Testis (tissue), 3 donors: ENCODE measurements around the gene RSPH9. TPM values are rescaled to one million over a fixed set of nuclear protein-coding genes. Genes with fewer than 3 reads are reported as not detected.

Experiments used
- DNase-seq: peaks from one replicate; pipeline ENCODE4 v3.0.0-alpha.2; 2019
- H3K27ac ChIP-seq, 2 donors: fragments of 200-600 bp; sonication (generic); one replicate each; pipeline ENCODE4 v1.5.1; 2019
- H3K27me3 ChIP-seq: fragments of 200-600 bp; sonication (generic); one replicate; pipeline ENCODE4 v1.5.1; 2019
- H3K36me3 ChIP-seq: fragments of 200-600 bp; sonication (generic); one replicate; pipeline ENCODE4 v1.5.1; 2017; ENCODE audit warnings: low read depth; ENCODE audit errors: missing control alignments
- H3K4me1 ChIP-seq: fragments of 200-600 bp; sonication (generic); one replicate; pipeline ENCODE4 v1.5.1; 2019
- H3K4me3 ChIP-seq, 2 donors: fragments of 200-600 bp; sonication (generic); one replicate each; pipeline ENCODE4 v1.5.1; 2017 to 2019
- H3K9me3 ChIP-seq: fragments of 200-600 bp; sonication (generic); one replicate; pipeline ENCODE4 v1.5.1; 2017
- CTCF ChIP-seq, 3 experiments: fragments of 450-650 bp in 2 of 3; fragments of 200-600 bp in 1 of 3; sonication (generic) in 1 of 3; IDR thresholded peaks; one replicate each; pipeline ENCODE4 v1.5.1; 2016 to 2019; ENCODE audit warnings: antibody characterized with exemption in 3 of 3, mild to moderate bottlenecking in 2 of 3, moderate library complexity in 1 of 3
- POLR2A ChIP-seq: fragments of 450-650 bp; IDR thresholded peaks from one replicate; pipeline ENCODE4 v1.6.1; 2017; ENCODE audit warnings: antibody characterized with exemption, mild to moderate bottlenecking, moderate library complexity
- WGBS, 2 donors: methylation state at CpG; one replicate each; pipeline ENCODE4 v1.1.5; 2018; 5-methylcytosine and 5-hydroxymethylcytosine counted together
- intact Hi-C: fragments of 100-400 bp; cut with DNase I; formaldehyde crosslinking; loops from one replicate; pipeline ENCODE4 v1.15.1; 2023; ENCODE audit warnings: low total_unique reads
- polyA plus RNA-seq: library from polyadenylated mRNA; stranded (reverse); fragments of 350-450 nt; fragmentation: Illumina TruSeq; extraction: RNeasy Lipid Tissue Mini Kit (QIAGEN cat#74804); gene quantifications from one replicate; pipeline ENCODE4 v1.2.3, GENCODE V29; 2014; ENCODE audit warnings: low read depth, low replicate concordance; ENCODE audit not compliant: insufficient read depth
- total RNA-seq, 2 donors: library from RNA; depleted of rRNA; stranded (reverse); fragments of >200 nt; gene quantifications; one replicate each; pipeline ENCODE4 v1.2.3, GENCODE V29; 2016

The RSPH9 gene
- total and polyA plus RNA-seq, 3 donors from 2014 or later, result 6.1 to 22.8 (median 8.3) TPM

- whole genome bisulfite sequencing, 2 donors, result 84% methylated on average over 7 to 13 of the region's 13 CpGs
- Histone ChIP-seq H3K9me3 (no peaks in the 10 kb centered on the region), H3K27me3 (no peaks in the 10 kb centered on the region), H3K4me1 (no peaks in the 10 kb centered on the region), H3K27ac (no peak overlapping the region), H3K4me3 (no peak overlapping the region), H3K36me3 (no peaks in the 10 kb centered on the region)
- intact Hi-C loops, result no loop called here
- DNase-seq, result no peak
- TF ChIP-seq POLR2A (no peak), CTCF (IDR thresholded peaks at IDR 0.05) (no peak)
These were observed 73.7 kb downstream of the RSPH9 start for GRCh38 chr6:43718387-43719105.

GRCh38 chr6:43719511-43719910 lies 74.7 kb downstream of the RSPH9 start:
- 87 to 88% methylated on average over 6 to 7 of the region's 7 CpGs for WGBS, 2 donors
- no peaks in the 10 kb centered on the region for H3K9me3 ChIP-seq
- H3K36me3 ChIP-seq, result no peaks in the 10 kb centered on the region
- DNase-seq, result no peak
- no peaks in the 10 kb centered on the region for H3K27me3 ChIP-seq
- intact Hi-C loops, result no loop called here
- TF ChIP-seq POLR2A, result no peak
- no peak for TF ChIP-seq CTCF (IDR thresholded peaks at IDR 0.05)
- no peaks in the 10 kb centered on the region for H3K4me1 ChIP-seq
- no peak overlapping the region for H3K27ac ChIP-seq
- H3K4me3 ChIP-seq, result no peak overlapping the region

GRCh38 chr6:43720999-43721398 lies 76.2 kb downstream of the RSPH9 start:
- no peaks in the 10 kb centered on the region for H3K36me3 ChIP-seq
- TF ChIP-seq POLR2A, result no peak
- TF ChIP-seq CTCF (IDR thresholded peaks at IDR 0.05), result no peak
- H3K4me1 ChIP-seq, result no peaks in the 10 kb centered on the region
- no peak for DNase-seq
- no peaks in the 10 kb centered on the region for H3K27me3 ChIP-seq
- no peak overlapping the region for H3K4me3 ChIP-seq
- intact Hi-C loops, result no loop called here
- no peaks in the 10 kb centered on the region for H3K9me3 ChIP-seq
- WGBS, 2 donors, result 85 to 88% methylated on average over 4 of the region's 4 CpGs
- no peak overlapping the region for H3K27ac ChIP-seq

Other genes with a start within 250 kb of the RSPH9 start
- gene ABCC10, start 217.5 kb upstream of the RSPH9 start, total RNA-seq, result 10 to 100 TPM; 29.2 to 34.0 TPM
- gene ABCC10, start 217.5 kb upstream of the RSPH9 start, polyA plus RNA-seq, result 21.0 TPM
- gene DLK2, start 189.5 kb upstream of the RSPH9 start, total RNA-seq, result 1 to 10 TPM; 1.7 to 1.9 TPM
- gene DLK2, start 189.5 kb upstream of the RSPH9 start, polyA plus RNA-seq, result 1.3 TPM
- 10 to 100 TPM; 55.9 to 59.1 TPM for gene TJAP1, start 167.5 kb upstream of the RSPH9 start, total RNA-seq
- 35.4 TPM for gene TJAP1, start 167.5 kb upstream of the RSPH9 start, polyA plus RNA-seq
- 10 to 100 TPM; 20.1 to 29.3 TPM for gene LRRC73, start 134.7 kb upstream of the RSPH9 start, total RNA-seq
- gene LRRC73, start 134.7 kb upstream of the RSPH9 start, polyA plus RNA-seq, result 50.6 TPM
- gene YIPF3, start 128.1 kb upstream of the RSPH9 start, total RNA-seq, result 100 to 1,000 TPM; 130 to 138 TPM
- gene YIPF3, start 128.1 kb upstream of the RSPH9 start, polyA plus RNA-seq, result 131 TPM
- 10 to 100 TPM; 35.0 to 37.7 TPM for gene POLR1C, start 127.9 kb upstream of the RSPH9 start, total RNA-seq
- gene POLR1C, start 127.9 kb upstream of the RSPH9 start, polyA plus RNA-seq, result 41.3 TPM
- gene XPO5, start 69.0 kb upstream of the RSPH9 start, total RNA-seq, result 10 to 100 TPM; 53.7 to 65.8 TPM
- gene XPO5, start 69.0 kb upstream of the RSPH9 start, polyA plus RNA-seq, result 79.1 TPM
- gene POLH, start 68.9 kb upstream of the RSPH9 start, total RNA-seq, result 10 to 100 TPM; 11.7 to 18.3 TPM
- 29.5 TPM for gene POLH, start 68.9 kb upstream of the RSPH9 start, polyA plus RNA-seq
- gene GTPBP2, start 15.8 kb upstream of the RSPH9 start, total RNA-seq, result 10 to 100 TPM; 59.5 to 64.7 TPM
- 59.0 TPM for gene GTPBP2, start 15.8 kb upstream of the RSPH9 start, polyA plus RNA-seq
- 10 to 100 TPM; 40.5 to 42.4 TPM for gene MAD2L1BP, start 9.2 kb upstream of the RSPH9 start, total RNA-seq
- gene MAD2L1BP, start 9.2 kb upstream of the RSPH9 start, polyA plus RNA-seq, result 38.3 TPM
- 10 to 100 TPM; 37.5 to 48.6 TPM for gene MRPS18A, start 42.8 kb downstream of the RSPH9 start, total RNA-seq
- gene MRPS18A, start 42.8 kb downstream of the RSPH9 start, polyA plus RNA-seq, result 63.0 TPM
- gene VEGFA, start 125.2 kb downstream of the RSPH9 start, total RNA-seq, result 10 to 100 TPM in 1 of 2 donors, 1 to 10 TPM in 1; 6.1 to 15.2 TPM
- 14.9 TPM for gene VEGFA, start 125.2 kb downstream of the RSPH9 start, polyA plus RNA-seq